Fibroblast of lung (primary cell): ENCODE data around the gene GIGYF2. TPM values are rescaled to one million over a fixed set of nuclear protein-coding genes. Genes with fewer than 3 reads are reported as not detected.

Source experiments
- DNase-seq, 2 donors: peaks; one replicate each; pipeline versions ENCODE4 v3.0.0 to v3.0.0-alpha.2; 2010; ENCODE audit warnings: low read depth in 2 of 2
- H2AFZ ChIP-seq: 2 replicates; pipeline ENCODE4 v1.5.1; 2012; ENCODE audit warnings: low read length, control low read depth, inconsistent platforms
- H3K27ac ChIP-seq: 2 replicates; pipeline ENCODE4 v1.5.1; 2011; ENCODE audit warnings: low read length, control low read depth; ENCODE audit not compliant: insufficient read depth
- H3K27me3 ChIP-seq: 2 replicates; pipeline ENCODE4 v1.5.1; 2011; ENCODE audit warnings: mild to moderate bottlenecking, low read length; ENCODE audit not compliant: control insufficient read depth, insufficient read depth
- H3K36me3 ChIP-seq: 2 replicates; pipeline ENCODE4 v1.5.1; 2011; ENCODE audit warnings: low read length; ENCODE audit not compliant: control insufficient read depth, insufficient read depth
- H3K4me1 ChIP-seq: 2 replicates; pipeline ENCODE4 v1.5.1; 2011; ENCODE audit warnings: low read length; ENCODE audit not compliant: control insufficient read depth, insufficient read depth; ENCODE audit errors: extremely low read depth
- H3K4me2 ChIP-seq: 2 replicates; pipeline ENCODE4 v1.5.1; 2011; ENCODE audit warnings: low read length, control low read depth; ENCODE audit not compliant: insufficient read depth; ENCODE audit errors: extremely low read depth
- H3K4me3 ChIP-seq, 4 experiments: fragments of 200-600 bp in 1 of 4; sonication (generic) in 1 of 4; replicated peaks in 1 of 4; 2 replicates each; pipeline ENCODE4 v1.5.1; 2011 to 2016; ENCODE audit warnings: low read length in 4 of 4, low read depth in 3 of 4, mild to moderate bottlenecking in 3 of 4, control low read depth in 2 of 4, inconsistent platforms in 1 of 4, mixed read lengths in 1 of 4; ENCODE audit not compliant: insufficient read depth in 1 of 4; ENCODE audit errors: control extremely low read depth in 1 of 4
- H3K79me2 ChIP-seq: 2 replicates; pipeline ENCODE4 v1.5.1; 2012; ENCODE audit warnings: mild to moderate bottlenecking, low read length, inconsistent platforms; ENCODE audit not compliant: control insufficient read depth, insufficient read depth
- H3K9ac ChIP-seq: 2 replicates; pipeline ENCODE4 v1.5.1; 2011; ENCODE audit warnings: mild to moderate bottlenecking, low read length, control low read depth; ENCODE audit not compliant: insufficient read depth
- H3K9me3 ChIP-seq: 2 replicates; pipeline ENCODE4 v1.5.1; 2012; ENCODE audit warnings: low read depth, low read length; ENCODE audit not compliant: control insufficient read depth, insufficient read depth
- H4K20me1 ChIP-seq: 2 replicates; pipeline ENCODE4 v1.5.1; 2011; ENCODE audit warnings: low read length; ENCODE audit not compliant: control insufficient read depth, insufficient read depth; ENCODE audit errors: extremely low read depth
- EZH2 ChIP-seq: IDR thresholded peaks from 2 replicates; pipeline ENCODE4 v1.5.1; 2012; ENCODE audit warnings: low read length, control low read depth, mild to moderate bottlenecking; ENCODE audit errors: missing control alignments
- polyA plus RNA-seq, 2 donors: library from polyadenylated mRNA; depleted of rRNA in 1 of 2; stranded (reverse) in 1 of 2; unstranded in 1 of 2; fragments of >200 nt; gene quantifications; 2 replicates each; pipeline ENCODE4 v1.2.1, GENCODE V29; 2011 to 2012; ENCODE audit warnings: missing spikeins in 1 of 2
- total RNA-seq: library from RNA; depleted of rRNA; stranded (reverse); fragments of >200 nt; gene quantifications from 2 replicates; pipeline ENCODE4 v1.2.1, GENCODE V29; 2014
- TF ChIP-seq, protein P1 (sequence below), 2 donors: IDR thresholded peaks in 1 of 2; conservative IDR thresholded peaks in 1 of 2; 1 replicate in 1 of 2; 2 replicates in 1 of 2; pipeline ENCODE4 v1.5.1; 2011 to 2012; ENCODE audit warnings: low read length in 2 of 2, control low read depth in 1 of 2, inconsistent platforms in 1 of 2, low read depth in 1 of 2, mild to moderate bottlenecking in 1 of 2

Gene GIGYF2
- total and polyA plus RNA-seq, 2 donors (not counting 1 experiment from before 2014, with no cell fraction given), result 31.1 to 64.7 TPM

DNA sequence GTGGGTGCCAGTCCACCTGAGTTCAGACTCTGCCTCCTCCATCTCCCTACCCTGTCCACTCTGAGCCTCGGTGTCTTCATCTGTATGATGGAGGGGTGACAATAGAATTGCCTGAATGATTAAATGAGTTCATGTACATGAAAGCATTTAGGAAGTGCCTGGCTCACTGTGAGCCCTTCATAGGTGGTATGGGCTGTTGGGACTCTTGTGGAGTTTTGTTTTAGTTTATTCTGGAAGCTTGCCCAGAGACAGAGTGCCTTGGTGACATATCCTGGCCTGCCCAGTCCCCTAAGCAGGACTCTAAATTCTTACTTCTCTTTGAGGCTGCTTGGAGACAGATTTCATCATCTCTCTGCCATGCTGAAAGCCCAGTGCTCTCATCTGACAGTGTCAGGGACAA lies 24.5 kb upstream of the GIGYF2 start:
- H3K9ac ChIP-seq, result no peak overlapping the region
- H2AFZ ChIP-seq, result no peak overlapping the region
- no peaks in the 10 kb centered on the region for H3K4me1 ChIP-seq
- no peak overlapping the region for H3K4me2 ChIP-seq
- no peak for DNase-seq
- no peaks in the 10 kb centered on the region for H3K36me3 ChIP-seq
- no peaks in the 10 kb centered on the region for H4K20me1 ChIP-seq
- H3K27me3 ChIP-seq, result no peaks in the 10 kb centered on the region
- TF ChIP-seq, protein P1, sequence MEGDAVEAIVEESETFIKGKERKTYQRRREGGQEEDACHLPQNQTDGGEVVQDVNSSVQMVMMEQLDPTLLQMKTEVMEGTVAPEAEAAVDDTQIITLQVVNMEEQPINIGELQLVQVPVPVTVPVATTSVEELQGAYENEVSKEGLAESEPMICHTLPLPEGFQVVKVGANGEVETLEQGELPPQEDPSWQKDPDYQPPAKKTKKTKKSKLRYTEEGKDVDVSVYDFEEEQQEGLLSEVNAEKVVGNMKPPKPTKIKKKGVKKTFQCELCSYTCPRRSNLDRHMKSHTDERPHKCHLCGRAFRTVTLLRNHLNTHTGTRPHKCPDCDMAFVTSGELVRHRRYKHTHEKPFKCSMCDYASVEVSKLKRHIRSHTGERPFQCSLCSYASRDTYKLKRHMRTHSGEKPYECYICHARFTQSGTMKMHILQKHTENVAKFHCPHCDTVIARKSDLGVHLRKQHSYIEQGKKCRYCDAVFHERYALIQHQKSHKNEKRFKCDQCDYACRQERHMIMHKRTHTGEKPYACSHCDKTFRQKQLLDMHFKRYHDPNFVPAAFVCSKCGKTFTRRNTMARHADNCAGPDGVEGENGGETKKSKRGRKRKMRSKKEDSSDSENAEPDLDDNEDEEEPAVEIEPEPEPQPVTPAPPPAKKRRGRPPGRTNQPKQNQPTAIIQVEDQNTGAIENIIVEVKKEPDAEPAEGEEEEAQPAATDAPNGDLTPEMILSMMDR (conservative IDR thresholded peaks at IDR 0.05 in 1 of 2, IDR thresholded peaks at IDR 0.05 in 1 of 2; ENCODE audit: low read depth in 1 of 2, low read length in 2 of 2), result no peak
- no peak for TF ChIP-seq EZH2
- no peaks in the 10 kb centered on the region for H3K9me3 ChIP-seq
- no peaks in the 10 kb centered on the region for H3K79me2 ChIP-seq
- no peak overlapping the region for H3K4me3 ChIP-seq
- no peak overlapping the region for H3K27ac ChIP-seq

GRCh38 chr2:232674491-232674890 lies 22.6 kb upstream of the GIGYF2 start:
- H4K20me1 ChIP-seq, result no peaks in the 10 kb centered on the region
- no peak overlapping the region for H2AFZ ChIP-seq
- H3K4me1 ChIP-seq, result no peaks in the 10 kb centered on the region
- TF ChIP-seq, protein P1 (conservative IDR thresholded peaks at IDR 0.05 in 1 of 2, IDR thresholded peaks at IDR 0.05 in 1 of 2; ENCODE audit: low read depth in 1 of 2, low read length in 2 of 2), result no peak
- TF ChIP-seq EZH2, result no peak
- H3K9me3 ChIP-seq, result no peaks in the 10 kb centered on the region
- no peak overlapping the region for H3K27ac ChIP-seq
- H3K9ac ChIP-seq, result no peak overlapping the region
- no peak for DNase-seq
- no peak overlapping the region for H3K4me2 ChIP-seq
- no peaks in the 10 kb centered on the region for H3K36me3 ChIP-seq
- no peak overlapping the region for H3K4me3 ChIP-seq
- no peaks in the 10 kb centered on the region for H3K79me2 ChIP-seq
- no peaks in the 10 kb centered on the region for H3K27me3 ChIP-seq

DNA sequence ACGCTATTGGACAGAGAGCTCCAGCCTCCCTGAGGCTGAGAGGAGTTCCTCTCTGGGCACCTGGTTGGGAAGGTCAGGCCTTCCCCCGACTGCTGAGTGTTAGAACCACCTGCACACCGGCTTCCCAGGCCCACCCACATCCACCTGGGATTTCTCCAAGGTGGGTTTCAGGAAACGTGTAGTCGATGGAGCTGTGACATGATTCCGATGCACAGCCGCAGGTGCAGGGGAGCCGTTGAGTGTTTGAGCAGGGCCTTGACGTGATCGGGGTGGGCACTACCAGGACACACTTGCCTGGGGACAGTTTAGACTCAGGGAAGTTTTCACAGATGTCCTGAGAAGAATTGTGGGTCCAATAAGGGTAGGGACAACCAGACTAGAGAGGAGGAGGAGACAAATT lies 21.8 kb upstream of the GIGYF2 start:
- Histone ChIP-seq H3K36me3 (no peaks in the 10 kb centered on the region), H3K79me2 (no peaks in the 10 kb centered on the region), H4K20me1 (no peaks in the 10 kb centered on the region), H3K9me3 (no peaks in the 10 kb centered on the region), H3K27ac (no peak overlapping the region), H3K4me1 (no peaks in the 10 kb centered on the region), H3K9ac (no peak overlapping the region), H3K27me3 (no peaks in the 10 kb centered on the region), H3K4me3 (no peak overlapping the region), H3K4me2 (no peak overlapping the region), H2AFZ (no peak overlapping the region)
- no peak for DNase-seq
- TF ChIP-seq EZH2, result no peak
- TF ChIP-seq, protein P1 (conservative IDR thresholded peaks at IDR 0.05 in 1 of 2, IDR thresholded peaks at IDR 0.05 in 1 of 2; ENCODE audit: low read depth in 1 of 2, low read length in 2 of 2), result no peak
